Calu3 (cell line): ENCODE results near the gene ZNF552. TPM values are rescaled to one million over a fixed set of nuclear protein-coding genes. Genes with fewer than 3 reads are reported as not detected.

Experiments
- BruUV-seq: library from RNA; stranded (reverse); fragments of 400-500 nt; replicated peaks from 2 replicates; lab custom pipeline; 2021; lab: Mats Ljungman, UMichigan
- CTCF ChIA-PET: fragments of 300-600 bp; sonication (Branson Sonifier 250); formaldehyde crosslinking; loops from one replicate; lab custom pipeline; 2022; ENCODE audit warnings: antibody characterized with exemption; lab: Charles Lee
- DNase-seq: peaks from one replicate; pipeline ENCODE4 v3.0.0; 2022
- H3K27ac Mint-ChIP-seq: one replicate; pipeline ENCODE4 v1.8.0; 2022; ENCODE audit warnings: mixed read lengths; ENCODE audit not compliant: unreplicated experiment
- H3K27me3 Mint-ChIP-seq: one replicate; pipeline ENCODE4 v1.8.0; 2022; ENCODE audit warnings: mixed read lengths; ENCODE audit not compliant: unreplicated experiment
- H3K36me3 Mint-ChIP-seq: one replicate; pipeline ENCODE4 v1.8.0; 2022; ENCODE audit warnings: mild to moderate bottlenecking, moderate library complexity, mixed read lengths; ENCODE audit not compliant: insufficient read depth, unreplicated experiment
- H3K4me1 Mint-ChIP-seq: one replicate; pipeline ENCODE4 v1.8.0; 2022; ENCODE audit warnings: mild to moderate bottlenecking, low read depth, mixed read lengths; ENCODE audit not compliant: unreplicated experiment
- H3K4me3 Mint-ChIP-seq: one replicate; pipeline ENCODE4 v1.8.0; 2022; ENCODE audit warnings: mild to moderate bottlenecking, low read depth, moderate library complexity, mixed read lengths; ENCODE audit not compliant: unreplicated experiment
- H3K9me3 Mint-ChIP-seq: one replicate; pipeline ENCODE4 v1.8.0; 2022; ENCODE audit warnings: low read depth, mixed read lengths; ENCODE audit not compliant: unreplicated experiment
- intact Hi-C: fragments of 100-400 bp; cut with micrococcal nuclease; formaldehyde crosslinking; loops from one replicate; pipeline ENCODE4 v1.10.0; 2022; ENCODE audit not compliant: unreplicated experiment
- total RNA-seq: library from RNA; stranded (reverse); gene quantifications from 2 replicates; pipeline ENCODE4 v1.2.3, GENCODE V29; 2022
- TF ChIP-seq, protein P1 (sequence below): fragments of 200-600 bp; IDR thresholded peaks from one replicate; pipeline ENCODE4 v1.8.0; 2022; ENCODE audit warnings: antibody characterized with exemption; ENCODE audit not compliant: unreplicated experiment

ZNF552 gene
- total RNA-seq, 1 experiment from 2014 or later = 24.8 TPM

DNA sequence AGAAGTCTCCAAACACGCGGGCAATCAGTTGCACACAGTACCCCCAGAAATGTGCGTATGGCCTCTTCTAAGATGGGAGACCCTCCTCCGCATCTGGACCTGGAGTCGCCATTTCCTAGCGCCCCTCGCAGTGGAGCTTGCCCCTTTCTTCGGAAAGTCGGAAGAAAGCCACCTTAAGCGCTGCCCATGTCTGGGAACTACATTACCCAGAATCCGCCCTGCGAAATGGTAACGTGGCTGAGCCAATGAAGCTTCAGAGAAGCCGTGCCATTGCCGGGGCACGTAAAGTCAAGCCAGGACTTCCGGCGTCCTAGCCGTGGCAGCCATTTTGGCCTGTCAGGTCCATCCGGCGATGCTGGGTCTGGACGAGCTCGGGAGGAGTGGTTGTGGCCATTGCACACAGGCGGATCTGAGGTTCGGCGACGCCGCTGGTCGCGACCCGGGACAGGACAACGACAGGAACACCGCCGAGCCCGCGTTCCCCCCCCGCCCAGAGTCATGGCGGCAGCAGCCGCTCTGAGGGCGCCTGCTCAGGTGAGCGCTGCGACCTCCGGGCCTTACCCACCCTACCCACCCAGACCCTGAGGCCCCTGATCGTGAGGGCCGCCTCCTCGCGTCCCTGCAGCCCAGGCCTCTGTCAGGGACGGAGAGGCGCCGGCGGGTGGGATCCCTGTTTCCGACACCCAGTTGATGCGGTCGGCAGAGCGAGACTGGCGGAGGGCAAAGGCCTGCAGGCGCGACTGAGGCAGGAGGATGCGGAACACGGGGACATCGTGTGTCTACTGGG is 45.2 kb downstream of the ZNF552 start, which contains the start of gene ZNF586:
Gene ZNF586, plus strand, starts transcription at position 332 of the 787 bp plus-strand sequence. Its CDS starts 167 bp downstream, at position 499.
- H3K4me3 Mint-ChIP-seq = peak within 1 kb of the TSS; percentile 95
- peak; percentile 91 for DNase-seq
- BruUV-seq = no TSS peak
- no peaks in the 10 kb centered on the region for H3K27me3 Mint-ChIP-seq
- TF ChIP-seq, protein P1, sequence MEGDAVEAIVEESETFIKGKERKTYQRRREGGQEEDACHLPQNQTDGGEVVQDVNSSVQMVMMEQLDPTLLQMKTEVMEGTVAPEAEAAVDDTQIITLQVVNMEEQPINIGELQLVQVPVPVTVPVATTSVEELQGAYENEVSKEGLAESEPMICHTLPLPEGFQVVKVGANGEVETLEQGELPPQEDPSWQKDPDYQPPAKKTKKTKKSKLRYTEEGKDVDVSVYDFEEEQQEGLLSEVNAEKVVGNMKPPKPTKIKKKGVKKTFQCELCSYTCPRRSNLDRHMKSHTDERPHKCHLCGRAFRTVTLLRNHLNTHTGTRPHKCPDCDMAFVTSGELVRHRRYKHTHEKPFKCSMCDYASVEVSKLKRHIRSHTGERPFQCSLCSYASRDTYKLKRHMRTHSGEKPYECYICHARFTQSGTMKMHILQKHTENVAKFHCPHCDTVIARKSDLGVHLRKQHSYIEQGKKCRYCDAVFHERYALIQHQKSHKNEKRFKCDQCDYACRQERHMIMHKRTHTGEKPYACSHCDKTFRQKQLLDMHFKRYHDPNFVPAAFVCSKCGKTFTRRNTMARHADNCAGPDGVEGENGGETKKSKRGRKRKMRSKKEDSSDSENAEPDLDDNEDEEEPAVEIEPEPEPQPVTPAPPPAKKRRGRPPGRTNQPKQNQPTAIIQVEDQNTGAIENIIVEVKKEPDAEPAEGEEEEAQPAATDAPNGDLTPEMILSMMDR = no peak
- no peaks in the 10 kb centered on the region for H3K4me1 Mint-ChIP-seq
- H3K36me3 Mint-ChIP-seq = peaks cover 49% of the 10 kb centered on the region
- CTCF ChIA-PET = interaction anchor here (0.7 kb wide), 2 partner anchors 292 to 423 kb away, joined by 3 read pairs; partner anchors contain the start of gene ZNF772
- peaks cover 17% of the 10 kb centered on the region for H3K9me3 Mint-ChIP-seq
- intact Hi-C loops = no loop called here
- peak within 1 kb of the TSS; percentile 84 for H3K27ac Mint-ChIP-seq

GRCh38 chr19:57759096-57759495 is 55.6 kb downstream of the ZNF552 start:
- H3K27me3 Mint-ChIP-seq = no peaks in the 10 kb centered on the region
- BruUV-seq = no TSS peak
- no peak overlapping the region for H3K4me3 Mint-ChIP-seq
- CTCF ChIA-PET = no interaction called here
- H3K4me1 Mint-ChIP-seq = no peaks in the 10 kb centered on the region
- peaks cover 27% of the 10 kb centered on the region for H3K36me3 Mint-ChIP-seq
- intact Hi-C loops = no loop called here
- no peak for DNase-seq
- no peak overlapping the region for H3K27ac Mint-ChIP-seq
- TF ChIP-seq, protein P1 = no peak
- H3K9me3 Mint-ChIP-seq = peaks cover 13% of the 10 kb centered on the region

DNA sequence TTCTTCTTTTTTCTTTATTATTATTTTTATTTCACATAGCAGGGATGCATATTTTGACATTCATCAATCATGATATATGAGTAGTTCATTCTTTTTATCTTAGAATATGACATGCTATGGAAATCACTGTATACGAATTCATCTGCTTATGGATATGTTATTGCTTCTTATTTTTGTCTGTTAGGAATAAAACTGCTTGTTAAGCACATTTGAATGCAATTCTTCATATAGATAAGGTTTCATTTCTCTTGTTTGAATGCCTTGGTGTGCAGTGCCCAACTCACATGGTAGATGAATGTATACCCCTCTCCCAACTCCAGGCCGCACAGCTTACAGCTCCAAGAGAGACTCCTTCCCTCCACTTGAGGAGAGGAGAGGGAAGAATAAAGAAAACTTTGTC is 56.8 kb downstream of the ZNF552 start:
- H3K9me3 Mint-ChIP-seq = peaks cover 14% of the 10 kb centered on the region
- no peak overlapping the region for H3K27ac Mint-ChIP-seq
- no peak overlapping the region for H3K4me3 Mint-ChIP-seq
- peaks cover 38% of the 10 kb centered on the region for H3K36me3 Mint-ChIP-seq
- CTCF ChIA-PET = no interaction called here
- TF ChIP-seq, protein P1 = no peak
- intact Hi-C loops = no loop called here
- DNase-seq = no peak
- no peaks in the 10 kb centered on the region for H3K27me3 Mint-ChIP-seq
- BruUV-seq = no TSS peak
- H3K4me1 Mint-ChIP-seq = no peaks in the 10 kb centered on the region

Other genes with a start within 250 kb of the ZNF552 start
- 6.1 and 6.6 TPM in 2 replicates for gene ZNF416, start 236.0 kb downstream of the ZNF552 start, total RNA-seq
- not detected in 2 replicates for gene ZIK1, start 230.8 kb downstream of the ZNF552 start, total RNA-seq
- gene ZNF530, start 215.0 kb downstream of the ZNF552 start, total RNA-seq = 8.2 and 10.4 TPM in 2 replicates
- gene ZNF134, start 200.7 kb downstream of the ZNF552 start, total RNA-seq = 11.4 and 13.2 TPM in 2 replicates
- gene ZNF211, start 181.7 kb downstream of the ZNF552 start, total RNA-seq = 10.2 and 11.0 TPM in 2 replicates
- gene ZSCAN4, start 146.0 kb downstream of the ZNF552 start, total RNA-seq = not detected in 2 replicates
- 14.7 and 17.0 TPM in 2 replicates for gene ZNF551, start 132.9 kb downstream of the ZNF552 start, total RNA-seq
- not detected in 2 replicates for gene ZNF154, start 105.7 kb downstream of the ZNF552 start, total RNA-seq
- gene ZNF671, start 87.3 kb downstream of the ZNF552 start, total RNA-seq = 1.8 and 2.1 TPM in 2 replicates
- gene ZNF776, start 68.1 kb downstream of the ZNF552 start, total RNA-seq = 19.7 and 21.6 TPM in 2 replicates
- gene ZNF586, start 45.2 kb downstream of the ZNF552 start, total RNA-seq = 18.9 and 22.9 TPM in 2 replicates
- gene ZNF587B, start 15.4 kb upstream of the ZNF552 start, total RNA-seq = 31.1 and 31.6 TPM in 2 replicates
- 111 and 113 TPM in 2 replicates for gene ZNF587, start 34.9 kb upstream of the ZNF552 start, total RNA-seq
- gene ZNF814, start 74.1 kb upstream of the ZNF552 start, total RNA-seq = 6.8 and 8.7 TPM in 2 replicates
- 14.9 and 17.2 TPM in 2 replicates for gene ZNF417, start 101.7 kb upstream of the ZNF552 start, total RNA-seq
- gene ZNF418, start 120.5 kb upstream of the ZNF552 start, total RNA-seq = 2.1 and 2.3 TPM in 2 replicates
- gene ZNF256, start 132.8 kb upstream of the ZNF552 start, total RNA-seq = 7.1 TPM in 2 replicates
- 2.5 and 2.7 TPM in 2 replicates for gene C19orf18, start 159.6 kb upstream of the ZNF552 start, total RNA-seq
- 23.5 and 24.8 TPM in 2 replicates for gene ZNF606, start 187.9 kb upstream of the ZNF552 start, total RNA-seq
- gene ZSCAN1, start 219.1 kb upstream of the ZNF552 start, total RNA-seq = not detected in 2 replicates
- gene ZNF135, start 244.4 kb upstream of the ZNF552 start, total RNA-seq = not detected in 2 replicates